ENCODE measurements around the gene PTGFRN.

DNA sequence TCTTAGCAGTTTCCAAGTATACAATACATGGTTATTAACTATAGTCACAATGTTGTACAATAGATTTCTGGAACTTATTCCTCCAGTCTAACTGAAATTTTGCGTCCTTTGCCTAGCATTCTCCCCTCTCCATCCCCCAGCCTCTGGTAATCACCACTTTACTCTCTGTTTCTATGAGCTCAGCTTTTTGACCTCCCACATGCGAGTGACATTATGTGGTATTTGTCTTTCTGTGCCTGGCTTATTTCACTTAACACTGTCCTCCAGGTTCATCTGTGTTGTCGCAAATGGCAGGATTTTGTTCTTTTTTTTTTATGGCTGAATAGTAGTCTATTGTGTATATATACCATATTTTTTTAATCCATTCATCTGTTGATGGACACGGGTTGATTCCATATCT lies 47.9 kb downstream of the PTGFRN start:
- TF ChIP-seq POLR2A (IDR thresholded peaks at IDR 0.05): no peak
- TF ChIP-seq, protein P1, sequence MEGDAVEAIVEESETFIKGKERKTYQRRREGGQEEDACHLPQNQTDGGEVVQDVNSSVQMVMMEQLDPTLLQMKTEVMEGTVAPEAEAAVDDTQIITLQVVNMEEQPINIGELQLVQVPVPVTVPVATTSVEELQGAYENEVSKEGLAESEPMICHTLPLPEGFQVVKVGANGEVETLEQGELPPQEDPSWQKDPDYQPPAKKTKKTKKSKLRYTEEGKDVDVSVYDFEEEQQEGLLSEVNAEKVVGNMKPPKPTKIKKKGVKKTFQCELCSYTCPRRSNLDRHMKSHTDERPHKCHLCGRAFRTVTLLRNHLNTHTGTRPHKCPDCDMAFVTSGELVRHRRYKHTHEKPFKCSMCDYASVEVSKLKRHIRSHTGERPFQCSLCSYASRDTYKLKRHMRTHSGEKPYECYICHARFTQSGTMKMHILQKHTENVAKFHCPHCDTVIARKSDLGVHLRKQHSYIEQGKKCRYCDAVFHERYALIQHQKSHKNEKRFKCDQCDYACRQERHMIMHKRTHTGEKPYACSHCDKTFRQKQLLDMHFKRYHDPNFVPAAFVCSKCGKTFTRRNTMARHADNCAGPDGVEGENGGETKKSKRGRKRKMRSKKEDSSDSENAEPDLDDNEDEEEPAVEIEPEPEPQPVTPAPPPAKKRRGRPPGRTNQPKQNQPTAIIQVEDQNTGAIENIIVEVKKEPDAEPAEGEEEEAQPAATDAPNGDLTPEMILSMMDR (IDR thresholded peaks at IDR 0.05): no peak
- TF ChIP-seq POLR2AphosphoS5 (IDR thresholded peaks at IDR 0.05): no peak
- TF ChIP-seq EP300 (IDR thresholded peaks at IDR 0.05): no peak
